ENCODE results near the gene GAGE12H. TPM values are rescaled to one million over a fixed set of nuclear protein-coding genes. Genes with fewer than 3 reads are reported as not detected.
A peak's percentile ranks its signal among the peaks of the same experiment; 100 is the strongest.
"Not testable (repeated sequence)": the region's sequence is repeated elsewhere in the genome, so short reads cannot be mapped to it uniquely, and the experiment has no call there.

GAGE12H gene
- total RNA-seq, 6 experiments from 2014 or later, result not detected

- H3K27ac ChIP-seq; H3K27me3 ChIP-seq; H3K4me3 ChIP-seq; H3K9me3 ChIP-seq; ATAC-seq; intact Hi-C loops (cut with DNase I); H3K36me3 ChIP-seq; H3K4me1 ChIP-seq; DNase-seq: not testable (repeated sequence)
- no CpG with 5 or more reads among the region's 16 CpGs for WGBS (ENCODE audit: insufficient coverage, low coverage, low lambda C conversion rate, missing lambda C conversion rate)
Measured at GRCh38 chrX:49598720-49599119, 19.0 kb downstream of the GAGE12H start, which contains the start of gene GAGE1. Gene GAGE1, plus strand, starts transcription at chrX:49599020. Its CDS starts 1,155 bp downstream, at chrX:49600175.

GRCh38 chrX:49610718-49611310, 31.1 kb downstream of the GAGE12H start:
- H3K27ac ChIP-seq, result no peak overlapping the region
- TF ChIP-seq CTCF (IDR thresholded peaks at IDR 0.05) (no peak), POLR2A (IDR thresholded peaks at IDR 0.05) (no peak)
- H3K9me3 ChIP-seq, result no peaks in the 10 kb centered on the region
- H3K27me3 ChIP-seq, result peaks cover 0 to 7% of the 10 kb centered on the region in 2 donors
- no peak overlapping the region for H3K4me3 ChIP-seq
- WGBS (ENCODE audit: insufficient coverage, low coverage, low lambda C conversion rate, missing lambda C conversion rate), result 29% methylated on average over 7 of the region's 7 CpGs
- intact Hi-C loops (cut with DNase I), result no loop called here
- H3K36me3 ChIP-seq, result no peaks in the 10 kb centered on the region
- ATAC-seq (peak in 2 of 4 donors; percentile 46 to 53), DNase-seq (no peak)
- H3K4me1 ChIP-seq, result no peaks in the 10 kb centered on the region

GRCh38 chrX:49618574-49618973, 38.8 kb downstream of the GAGE12H start:
- no peak overlapping the region for H3K27ac ChIP-seq
- WGBS (ENCODE audit: insufficient coverage, low coverage, low lambda C conversion rate, missing lambda C conversion rate), result 56% methylated on average over 2 of the region's 2 CpGs

GRCh38 chrX:49627086-49627777, 47.5 kb downstream of the GAGE12H start:
- no peak overlapping the region for H3K27ac ChIP-seq
- H3K9me3 ChIP-seq, result no peaks in the 10 kb centered on the region
- intact Hi-C loops (cut with DNase I), result no loop called here
- no peaks in the 10 kb centered on the region for H3K36me3 ChIP-seq
- no peak for TF ChIP-seq POLR2A (IDR thresholded peaks at IDR 0.05)
- peak in 2 of 4 donors; percentile 14 to 31 for TF ChIP-seq CTCF (IDR thresholded peaks at IDR 0.05)
- peak; percentile 21 to 68 (median 44) for ATAC-seq
- H3K4me1 ChIP-seq, result no peaks in the 10 kb centered on the region
- peak overlapping the region in 1 of 3 donors; percentile 2 for H3K4me3 ChIP-seq
- DNase-seq, result no peak
- H3K27me3 ChIP-seq, result no peaks in the 10 kb centered on the region
- WGBS (ENCODE audit: insufficient coverage, low coverage, low lambda C conversion rate, missing lambda C conversion rate), result 79% methylated on average over 15 of the region's 33 CpGs

More at GRCh38 chrX:49618574-49618973, 38.8 kb downstream of the GAGE12H start:
- intact Hi-C loops (cut with DNase I), result no loop called here
- no peak overlapping the region for H3K4me3 ChIP-seq
- no peaks in the 10 kb centered on the region for H3K9me3 ChIP-seq
- no peaks in the 10 kb centered on the region for H3K36me3 ChIP-seq
- ATAC-seq, result no peak
- no peaks in the 10 kb centered on the region for H3K4me1 ChIP-seq
- no peaks in the 10 kb centered on the region for H3K27me3 ChIP-seq
- no peak for DNase-seq
- no peak for TF ChIP-seq POLR2A (IDR thresholded peaks at IDR 0.05)
- TF ChIP-seq CTCF (IDR thresholded peaks at IDR 0.05), result no peak

Small RNA genes within 50 kb of the gene (small RNA-seq; reads per million reads assigned to genes)
- 0 reads per million in 2 experiments for gene GAGE12B

Other genes with a start within 250 kb of the GAGE12H start
- not detected for gene GAGE13, start 248.4 kb upstream of the GAGE12H start, total RNA-seq
- gene GAGE12C, start 47.8 kb upstream of the GAGE12H start, total RNA-seq, result not detected
- gene GAGE12D, start 38.2 kb upstream of the GAGE12H start, total RNA-seq, result not detected
- gene GAGE12E, start 28.7 kb upstream of the GAGE12H start, total RNA-seq, result not detected
- not detected for gene GAGE12F, start 19.1 kb upstream of the GAGE12H start, total RNA-seq
- gene GAGE12G, start 9.5 kb upstream of the GAGE12H start, total RNA-seq, result not detected
- not detected for gene GAGE2A, start 9.5 kb downstream of the GAGE12H start, total RNA-seq
- not detected for gene GAGE1, start 19.1 kb downstream of the GAGE12H start, total RNA-seq
- gene PAGE1, start 116.0 kb downstream of the GAGE12H start, total RNA-seq, result not detected
- under 1 TPM in 1 of 6 experiments, not detected in 5; 0.98 TPM for gene PAGE4, start 249.4 kb downstream of the GAGE12H start, total RNA-seq

Data from right lobe of liver (tissue), 6 donors.